ENCODE measurements around the gene DPH5.
A peak's percentile ranks its signal among the peaks of the same experiment; 100 is the strongest.
"Not testable (repeated sequence)": the region's sequence is repeated elsewhere in the genome, so short reads cannot be mapped to it uniquely, and the experiment has no call there.

The DPH5 gene, protein sequence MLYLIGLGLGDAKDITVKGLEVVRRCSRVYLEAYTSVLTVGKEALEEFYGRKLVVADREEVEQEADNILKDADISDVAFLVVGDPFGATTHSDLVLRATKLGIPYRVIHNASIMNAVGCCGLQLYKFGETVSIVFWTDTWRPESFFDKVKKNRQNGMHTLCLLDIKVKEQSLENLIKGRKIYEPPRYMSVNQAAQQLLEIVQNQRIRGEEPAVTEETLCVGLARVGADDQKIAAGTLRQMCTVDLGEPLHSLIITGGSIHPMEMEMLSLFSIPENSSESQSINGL

DNA sequence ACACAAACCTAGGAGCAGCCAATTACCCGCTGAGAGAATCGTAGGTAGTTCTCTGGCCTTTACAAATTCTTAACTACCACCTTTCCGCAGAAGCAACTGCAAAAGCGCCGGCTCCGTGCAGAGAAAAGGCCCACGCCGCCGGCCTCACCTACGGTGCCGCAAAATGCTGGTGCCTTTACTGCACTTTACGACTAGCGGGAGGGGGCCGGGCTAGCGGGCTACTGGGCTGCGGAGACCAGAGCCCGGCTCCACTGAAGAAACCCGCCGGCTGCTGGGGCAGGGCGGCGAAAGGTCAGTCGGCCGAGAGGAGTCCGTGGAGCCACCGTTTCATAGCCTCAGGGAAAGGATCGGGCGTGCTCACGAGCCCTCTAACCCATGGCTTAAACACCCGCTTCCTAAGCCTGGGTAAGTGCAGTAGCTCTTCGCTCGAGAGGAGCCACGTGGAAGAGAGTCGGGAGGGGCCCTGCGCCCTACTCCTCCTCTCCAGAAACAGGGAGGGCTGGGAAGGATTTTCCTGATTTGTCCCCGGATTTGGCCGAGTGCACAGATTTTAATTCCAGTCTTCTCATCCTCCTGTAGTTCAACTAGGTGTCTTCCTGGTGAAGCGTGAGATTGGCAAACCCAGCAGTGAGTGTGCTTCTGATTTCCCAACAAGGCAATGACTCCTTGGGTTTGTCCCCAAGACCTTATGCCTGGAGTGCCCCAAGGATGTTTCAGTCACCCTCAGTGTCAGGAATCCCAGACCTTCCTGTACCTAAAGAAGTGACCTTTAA is at the start of gene DPH5:
Gene DPH5 (minus strand): TSS at position 128 of the 773 bp plus-strand sequence. CDS start 341 bp downstream, outside the sequence.
- Mint-ChIP-seq H3K27me3 (no peaks in the 10 kb centered on the region), H3K9me3 (peaks cover 1% of the 10 kb centered on the region), H3K36me3 (peaks cover 64% of the 10 kb centered on the region), H3K27ac (peak within 1 kb of the TSS; percentile 93), H3K4me3 (peak within 1 kb of the TSS; percentile 95), H3K4me1 (peaks cover 73% of the 10 kb centered on the region)
- peak; percentile 93 for DNase-seq
- CTCF ChIA-PET = interaction anchor here (1.0 kb wide), 1 partner anchor 262 kb away, joined by 4 read pairs; no protein-coding TSS in a partner anchor

GRCh38 chr1:101073836-101074235 is 48.3 kb upstream of the DPH5 start:
- Mint-ChIP-seq H3K27me3 (no peaks in the 10 kb centered on the region), H3K36me3 (peaks cover 64% of the 10 kb centered on the region), H3K27ac (no peak overlapping the region), H3K4me3 (no peak overlapping the region), H3K4me1 (peaks cover 46% of the 10 kb centered on the region), H3K9me3 (peaks cover 11% of the 10 kb centered on the region)
- CTCF ChIA-PET = no interaction called here
- DNase-seq = no peak

- peaks cover 54% of the 10 kb centered on the region for H3K4me1 Mint-ChIP-seq
- DNase-seq = no peak
- H3K27ac Mint-ChIP-seq = no peak overlapping the region
- H3K4me3 Mint-ChIP-seq = no peak overlapping the region
- H3K9me3 Mint-ChIP-seq = peaks cover 7% of the 10 kb centered on the region
- CTCF ChIA-PET = no interaction called here
- peaks cover 61% of the 10 kb centered on the region for H3K36me3 Mint-ChIP-seq
- no peaks in the 10 kb centered on the region for H3K27me3 Mint-ChIP-seq
These were observed 45.9 kb upstream of the DPH5 start for GRCh38 chr1:101071470-101071891.

- H3K4me3 Mint-ChIP-seq = no peak overlapping the region
- peaks cover 7% of the 10 kb centered on the region for H3K9me3 Mint-ChIP-seq
- DNase-seq = no peak
- H3K4me1 Mint-ChIP-seq = peaks cover 68% of the 10 kb centered on the region
- H3K27me3 Mint-ChIP-seq = no peaks in the 10 kb centered on the region
- H3K27ac Mint-ChIP-seq = no peak overlapping the region
- H3K36me3 Mint-ChIP-seq = peaks cover 50% of the 10 kb centered on the region
- CTCF ChIA-PET = no interaction called here
These were observed 43.6 kb upstream of the DPH5 start for GRCh38 chr1:101069158-101069557.

DNA sequence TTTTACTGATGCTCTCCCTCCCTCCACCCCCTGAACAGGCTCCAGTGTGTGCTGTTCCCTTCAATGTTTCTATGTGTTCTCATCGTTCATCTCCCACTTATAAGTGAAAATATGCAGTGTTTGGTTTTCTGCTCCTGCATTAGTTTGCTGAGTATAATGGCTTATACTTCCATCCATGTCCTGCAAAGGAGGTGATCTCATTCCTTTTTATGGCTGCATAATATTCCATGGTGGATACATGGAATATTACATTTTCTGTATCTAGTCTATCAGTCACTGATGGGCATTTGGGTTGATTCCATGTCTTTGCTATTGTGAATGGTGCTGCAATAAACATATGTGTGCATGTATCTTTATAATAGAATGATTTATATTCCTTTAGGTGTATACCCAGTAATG is 41.4 kb upstream of the DPH5 start:
- H3K4me1 Mint-ChIP-seq = peaks cover 70% of the 10 kb centered on the region
- H3K4me3 Mint-ChIP-seq, H3K9me3 Mint-ChIP-seq, H3K27me3 Mint-ChIP-seq, DNase-seq, CTCF ChIA-PET: not testable (repeated sequence)
- H3K27ac Mint-ChIP-seq = peak overlapping the region; percentile 69
- peaks cover 50% of the 10 kb centered on the region for H3K36me3 Mint-ChIP-seq

DNA sequence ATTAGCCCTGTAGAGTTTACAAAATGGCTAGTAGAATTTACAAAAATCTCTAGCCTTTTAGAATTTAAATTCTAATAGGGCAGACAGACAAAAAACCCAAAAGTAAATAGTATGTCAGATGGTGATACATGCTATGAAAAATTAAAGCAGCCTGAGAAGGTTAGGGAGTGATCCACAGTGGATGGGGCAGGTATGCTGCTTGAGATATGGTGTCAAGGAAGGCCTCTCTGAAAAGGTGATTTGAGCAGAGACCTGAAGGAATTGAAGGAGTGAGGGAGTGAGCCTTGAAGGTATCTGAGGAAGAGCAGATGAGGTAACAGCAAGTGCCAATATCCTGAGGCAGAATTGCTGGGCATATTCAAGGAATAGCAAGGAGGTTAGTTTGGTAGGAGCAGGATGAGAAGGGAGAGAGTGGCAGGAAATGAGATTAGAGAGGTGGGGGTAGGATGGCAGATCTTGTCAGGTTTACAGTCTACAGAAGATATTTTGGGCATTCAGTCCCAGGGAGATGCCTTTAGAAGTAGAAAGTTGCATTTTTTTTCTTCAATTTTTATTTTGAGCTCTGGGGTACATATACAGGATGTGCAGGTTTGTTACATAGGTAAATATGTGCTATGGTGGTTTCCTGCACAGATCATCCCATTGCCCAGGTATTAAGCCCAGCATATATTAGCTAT is 40.8 kb upstream of the DPH5 start:
- Mint-ChIP-seq H3K4me1 (peaks cover 70% of the 10 kb centered on the region), H3K27ac (peak overlapping the region; percentile 69), H3K9me3 (peaks cover 4% of the 10 kb centered on the region), H3K36me3 (peaks cover 50% of the 10 kb centered on the region), H3K27me3 (no peaks in the 10 kb centered on the region), H3K4me3 (no peak overlapping the region)
- CTCF ChIA-PET = interaction anchor here (1.7 kb wide), 1 partner anchor 50 kb away, joined by 3 read pairs; no protein-coding TSS in a partner anchor
- no peak for DNase-seq

DNA sequence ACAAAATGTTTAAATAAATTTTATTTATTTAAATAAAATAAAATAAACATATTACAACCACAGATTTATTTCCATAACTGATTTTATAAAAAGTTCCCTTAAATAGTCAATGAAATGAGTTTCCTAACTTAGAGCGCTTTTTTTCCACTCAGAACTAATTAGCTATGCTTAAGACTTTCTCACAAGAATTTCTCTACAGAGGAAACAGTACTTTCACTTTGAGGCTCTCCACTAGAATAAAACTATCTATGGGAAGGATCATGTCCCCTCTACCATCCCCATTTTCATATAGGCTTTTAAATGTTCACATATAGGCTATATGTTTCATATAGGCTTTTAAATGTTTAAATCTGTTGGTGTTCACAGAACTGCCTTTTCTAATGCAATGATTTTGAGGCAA is 40.0 kb upstream of the DPH5 start:
- CTCF ChIA-PET = interaction anchor here (1.7 kb wide), 1 partner anchor 50 kb away, joined by 3 read pairs; no protein-coding TSS in a partner anchor
- H3K4me3 Mint-ChIP-seq = peak overlapping the region; percentile 3
- H3K27me3 Mint-ChIP-seq = no peaks in the 10 kb centered on the region
- no peak for DNase-seq
- peaks cover 65% of the 10 kb centered on the region for H3K4me1 Mint-ChIP-seq
- H3K9me3 Mint-ChIP-seq = peaks cover 4% of the 10 kb centered on the region
- peak overlapping the region; percentile 69 for H3K27ac Mint-ChIP-seq
- H3K36me3 Mint-ChIP-seq = peaks cover 53% of the 10 kb centered on the region

- Mint-ChIP-seq H3K4me1 (peaks cover 64% of the 10 kb centered on the region), H3K27ac (peak overlapping the region; percentile 34), H3K27me3 (no peaks in the 10 kb centered on the region), H3K9me3 (peaks cover 6% of the 10 kb centered on the region), H3K36me3 (peaks cover 57% of the 10 kb centered on the region), H3K4me3 (no peak overlapping the region)
- CTCF ChIA-PET = interaction anchor here (0.9 to 1.7 kb wide), 3 partner anchors 10 to 49 kb away, joined by 3 read pairs; no protein-coding TSS in a partner anchor
- no peak for DNase-seq
These were observed 39.1 kb upstream of the DPH5 start for GRCh38 chr1:101064697-101065096.

DNA sequence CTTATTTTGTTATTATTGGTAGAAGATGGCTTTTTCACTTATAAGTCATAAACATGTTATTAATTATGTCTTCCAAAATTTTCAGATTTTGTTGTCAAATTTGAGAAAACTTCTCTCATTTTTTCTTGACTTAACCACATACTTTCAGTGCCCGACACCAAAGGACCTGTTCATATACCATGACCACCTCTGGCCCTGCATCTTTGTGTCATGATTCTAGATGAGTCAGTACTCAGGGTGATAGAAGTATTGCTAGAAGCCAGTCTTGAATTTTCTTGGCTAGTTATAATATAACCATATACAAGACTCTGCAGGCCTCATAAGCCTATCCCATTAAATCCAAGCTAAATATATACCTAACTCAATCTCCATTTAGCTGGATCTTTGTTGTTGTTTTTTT is 35.4 kb upstream of the DPH5 start:
- Mint-ChIP-seq H3K27ac (no peak overlapping the region), H3K9me3 (peaks cover 11% of the 10 kb centered on the region), H3K36me3 (peaks cover 53% of the 10 kb centered on the region), H3K4me3 (no peak overlapping the region), H3K27me3 (no peaks in the 10 kb centered on the region), H3K4me1 (peaks cover 40% of the 10 kb centered on the region)
- CTCF ChIA-PET = no interaction called here
- DNase-seq = no peak

DNA sequence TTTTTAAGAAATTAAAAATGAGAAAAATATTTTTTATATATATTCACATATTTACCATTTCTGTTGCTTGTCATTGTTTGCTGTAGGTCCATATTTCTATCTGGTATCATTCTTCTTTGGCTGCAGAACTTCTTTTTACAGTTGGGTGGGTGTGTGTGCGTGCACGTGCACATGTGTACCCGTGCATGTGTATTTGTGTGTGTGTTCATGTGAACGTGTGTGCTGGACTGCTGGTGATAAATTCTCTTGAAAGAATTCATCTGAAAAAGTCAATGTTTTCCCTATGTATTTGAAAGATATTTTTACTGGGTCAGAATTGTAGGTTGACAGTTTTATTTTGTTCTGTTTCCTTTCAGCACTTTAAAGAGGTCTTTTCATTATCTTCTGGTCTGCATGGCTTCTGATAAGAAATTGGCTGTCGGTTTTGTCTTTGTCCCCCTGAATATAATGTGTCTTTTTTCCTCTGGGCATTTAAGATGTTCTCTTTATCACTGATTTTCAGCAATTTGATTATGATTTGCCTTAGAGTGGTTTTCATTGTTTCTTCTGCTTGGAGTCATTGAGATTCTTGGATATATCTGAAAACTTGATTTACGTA is 34.5 kb upstream of the DPH5 start:
- peaks cover 37% of the 10 kb centered on the region for H3K4me1 Mint-ChIP-seq
- DNase-seq = no peak
- no peaks in the 10 kb centered on the region for H3K27me3 Mint-ChIP-seq
- peaks cover 58% of the 10 kb centered on the region for H3K36me3 Mint-ChIP-seq
- no peak overlapping the region for H3K27ac Mint-ChIP-seq
- CTCF ChIA-PET = no interaction called here
- H3K9me3 Mint-ChIP-seq = peaks cover 11% of the 10 kb centered on the region
- no peak overlapping the region for H3K4me3 Mint-ChIP-seq

DNA sequence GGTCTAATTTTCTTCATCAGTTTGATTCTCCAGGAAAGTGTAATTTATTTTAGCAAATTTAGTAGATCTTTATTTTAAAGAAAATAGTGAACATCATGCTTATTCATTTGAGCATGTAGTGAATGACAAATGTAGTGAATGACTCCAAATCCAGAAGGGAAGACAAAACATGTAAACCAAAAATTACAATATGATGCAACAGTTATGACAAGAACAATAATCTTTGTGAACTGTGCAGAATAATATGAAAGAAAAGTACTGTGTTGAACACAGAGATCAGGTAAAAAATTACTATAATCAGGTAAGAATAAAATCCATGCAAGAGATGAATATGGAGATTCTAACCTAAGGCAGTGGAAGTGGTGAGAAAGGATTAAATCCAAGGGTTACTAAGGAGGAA is 30.0 kb upstream of the DPH5 start:
- DNase-seq = no peak
- Mint-ChIP-seq H3K27me3 (no peaks in the 10 kb centered on the region), H3K36me3 (peaks cover 44% of the 10 kb centered on the region), H3K9me3 (peaks cover 15% of the 10 kb centered on the region), H3K4me3 (no peak overlapping the region), H3K27ac (no peak overlapping the region), H3K4me1 (peaks cover 20% of the 10 kb centered on the region)
- CTCF ChIA-PET = interaction anchor here (1.4 kb wide), 1 partner anchor 8 kb away, joined by 3 read pairs; no protein-coding TSS in a partner anchor

DNA sequence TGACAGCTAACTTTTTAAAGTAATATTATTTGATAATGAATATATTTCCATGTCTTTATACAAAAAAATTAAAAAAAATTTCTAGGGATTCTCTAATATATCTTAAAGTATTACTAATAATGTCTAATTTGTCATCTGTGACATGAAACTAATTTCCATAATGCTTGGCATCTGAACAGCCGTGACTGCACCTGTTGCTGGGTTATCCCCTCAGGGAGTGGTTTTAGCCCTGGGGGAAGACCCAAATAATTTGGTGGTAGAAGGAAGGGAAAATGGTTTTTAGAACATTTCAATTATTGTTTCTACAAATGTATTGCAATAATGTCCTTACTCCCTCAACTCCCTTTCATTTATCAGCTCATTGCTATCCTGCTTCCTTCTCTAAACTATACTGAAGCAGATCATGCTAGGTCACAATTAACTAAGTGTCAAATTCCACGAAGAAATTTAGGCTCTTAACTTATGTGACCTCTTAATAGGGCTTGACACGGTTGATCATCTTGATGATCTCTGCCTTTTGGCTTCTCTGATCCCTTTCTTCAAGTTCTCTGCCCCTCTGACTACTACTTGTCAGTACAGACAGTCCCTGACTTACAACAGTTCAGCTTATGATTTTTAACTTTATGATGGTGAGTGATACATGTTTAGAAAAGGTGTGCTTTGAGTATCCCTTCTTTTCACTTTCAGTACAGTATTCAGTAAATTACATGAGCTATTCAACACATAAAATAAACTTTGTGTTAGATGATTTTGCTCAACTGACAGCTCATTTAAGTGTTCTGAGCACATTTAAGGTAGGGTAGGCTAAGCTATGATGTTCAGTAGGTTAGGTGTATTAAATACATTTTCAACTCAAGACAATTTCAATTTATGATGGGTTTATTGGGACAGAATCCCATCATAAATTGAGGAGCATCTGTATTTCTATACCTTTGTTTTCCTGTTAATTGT is 26.4 kb upstream of the DPH5 start:
- H3K27ac Mint-ChIP-seq = no peak overlapping the region
- no peak for DNase-seq

GRCh38 chr1:101050869-101051268 is 25.3 kb upstream of the DPH5 start:
- H3K9me3 Mint-ChIP-seq = peaks cover 4% of the 10 kb centered on the region
- no peaks in the 10 kb centered on the region for H3K27me3 Mint-ChIP-seq
- peaks cover 37% of the 10 kb centered on the region for H3K36me3 Mint-ChIP-seq
- H3K27ac Mint-ChIP-seq = no peak overlapping the region
- CTCF ChIA-PET = no interaction called here
- H3K4me3 Mint-ChIP-seq = no peak overlapping the region
- peaks cover 8% of the 10 kb centered on the region for H3K4me1 Mint-ChIP-seq
- no peak for DNase-seq

More for the DNA sequence above, 26.4 kb upstream of the DPH5 start:
- Mint-ChIP-seq H3K9me3 (peaks cover 4% of the 10 kb centered on the region), H3K4me1 (peaks cover 9% of the 10 kb centered on the region), H3K27me3 (no peaks in the 10 kb centered on the region), H3K4me3 (no peak overlapping the region), H3K36me3 (peaks cover 34% of the 10 kb centered on the region)
- CTCF ChIA-PET = interaction anchor here (0.9 to 1.1 kb wide), 2 partner anchors 9 to 234 kb away, joined by 3 read pairs; no protein-coding TSS in a partner anchor

Measured in activated naive CD4-positive, alpha-beta T cell treated with anti-CD3 and anti-CD28 coated beads, Interleukin-2, amount 10 ng/mL, durations not matched to agents 7 days and 5 days (primary cell).